CD4-positive, alpha-beta T cell (primary cell): ENCODE results near the gene ZNF334. TPM values are rescaled to one million over a fixed set of nuclear protein-coding genes. Genes with fewer than 3 reads are reported as not detected.
A peak's percentile ranks its signal among the peaks of the same experiment; 100 is the strongest.

Experiments
- ATAC-seq: fragments of 200-7000 bp; cut with Tn5 transposase; one replicate; pipeline ENCODE4 v1.10.0; 2022; ENCODE audit warnings: mild to moderate bottlenecking; ENCODE audit not compliant: poor library complexity
- CTCF ChIA-PET: fragments of 350-600 bp; sonication (Branson Sonifier 250); formaldehyde crosslinking; loops from one replicate; lab custom pipeline; 2021; ENCODE audit warnings: antibody characterized with exemption, inconsistent platforms; lab: Charles Lee
- POLR2A ChIA-PET: fragments of 350-600 bp; sonication (Branson Sonifier 250); formaldehyde crosslinking; loops from one replicate; lab custom pipeline; 2021; ENCODE audit warnings: antibody characterized with exemption, inconsistent platforms; lab: Charles Lee
- DNase-seq, 14 experiments: peaks; one replicate each; pipeline ENCODE4 v3.0.0-alpha.2; 2013 to 2020; ENCODE audit warnings: mixed read lengths in 2 of 14
- H3K27ac ChIP-seq, 2 donors: one replicate each; pipeline versions ENCODE4 v1.5.1 to v1.7.0; 2013; ENCODE audit warnings: low read length in 2 of 2, low read depth in 1 of 2, mild to moderate bottlenecking in 1 of 2
- H3K27me3 ChIP-seq, 2 experiments: 1 replicate in 1 of 2; 2 replicates in 1 of 2; pipeline versions ENCODE4 v1.6.1 to v1.7.0; 2013; ENCODE audit warnings: low read length in 2 of 2, control low read depth in 1 of 2, mild to moderate bottlenecking in 1 of 2, moderate library complexity in 1 of 2; ENCODE audit not compliant: insufficient read depth in 2 of 2, control insufficient read depth in 1 of 2
- H3K36me3 ChIP-seq: one replicate; pipeline ENCODE4 v1.6.1; 2013; ENCODE audit warnings: low read length, control low read depth; ENCODE audit not compliant: insufficient read depth
- H3K4me1 ChIP-seq: one replicate; pipeline ENCODE4 v1.6.1; 2013; ENCODE audit warnings: low read length, control low read depth; ENCODE audit not compliant: insufficient read depth
- H3K4me3 ChIP-seq: one replicate; pipeline ENCODE4 v1.5.1; 2013; ENCODE audit warnings: mild to moderate bottlenecking, low read length, moderate library complexity
- H3K9me3 ChIP-seq, 2 experiments: 1 replicate in 1 of 2; 2 replicates in 1 of 2; pipeline versions ENCODE4 v1.6.1 to v1.7.0; 2013; ENCODE audit warnings: low read length in 2 of 2, mild to moderate bottlenecking in 2 of 2, control low read depth in 1 of 2, moderate library complexity in 1 of 2; ENCODE audit not compliant: control insufficient read depth in 1 of 2, insufficient read depth in 1 of 2
- H3K27ac Mint-ChIP-seq: one replicate; pipeline ENCODE4 v1.8.0; 2020; ENCODE audit warnings: mixed read lengths
- H3K27me3 Mint-ChIP-seq: one replicate; pipeline ENCODE4 v1.8.0; 2021; ENCODE audit warnings: mixed read lengths
- H3K36me3 Mint-ChIP-seq: one replicate; pipeline ENCODE4 v1.8.0; 2021; ENCODE audit warnings: low read depth, mixed read lengths
- H3K4me1 Mint-ChIP-seq: one replicate; pipeline ENCODE4 v1.8.0; 2021; ENCODE audit warnings: low read depth, mixed read lengths
- H3K4me3 Mint-ChIP-seq: one replicate; pipeline ENCODE4 v1.8.0; 2020; ENCODE audit warnings: mild to moderate bottlenecking, mixed read lengths
- H3K9me3 Mint-ChIP-seq: one replicate; pipeline ENCODE4 v1.8.0; 2020; ENCODE audit warnings: mixed read lengths
- CTCF ChIP-seq: fragments of 200-600 bp; IDR thresholded peaks from one replicate; pipeline ENCODE4 v1.8.0; 2022; ENCODE audit warnings: antibody characterized with exemption, mild to moderate bottlenecking
- intact Hi-C, 2 experiments: fragments of 100-400 bp; cut with DNase I in 1 of 2; cut with micrococcal nuclease in 1 of 2; formaldehyde crosslinking; loops; one replicate each; pipeline versions ENCODE4 v1.15.1 to v1.9.0; 2023 to 2025; cut with DNase I, micrococcal nuclease
- total RNA-seq, 174 experiments: library from RNA in 2 of 174; stranded (reverse) in 2 of 174; gene quantifications; one replicate each; pipeline ENCODE4 v1.2.3 and lab custom pipeline; 2021 to 2026

ZNF334 gene
- total RNA-seq, 2 experiments from 2014 or later: 0.19 to 0.28 TPM

GRCh38 chr20:46545827-46546138 lies 32.4 kb upstream of the ZNF334 start:
- Mint-ChIP-seq H3K27me3 (peaks cover 11% of the 10 kb centered on the region), H3K4me1 (no peaks in the 10 kb centered on the region), H3K27ac (no peak overlapping the region), H3K4me3 (no peak overlapping the region), H3K9me3 (no peaks in the 10 kb centered on the region), H3K36me3 (no peaks in the 10 kb centered on the region)
- Histone ChIP-seq H3K4me1 (peaks cover 16% of the 10 kb centered on the region), H3K9me3 (peaks cover 0 to 3% of the 10 kb centered on the region in 2 experiments), H3K36me3 (no peaks in the 10 kb centered on the region), H3K27ac (no peak overlapping the region), H3K4me3 (no peak overlapping the region), H3K27me3 (peaks cover 0 to 6% of the 10 kb centered on the region in 2 experiments)
- DNase-seq (no peak), ATAC-seq (no peak)
- ChIA-PET POLR2A (no interaction called here), CTCF (no interaction called here)
- TF ChIP-seq CTCF: no peak
- intact Hi-C loops: no loop called here

GRCh38 chr20:46545077-46545826 lies 31.9 kb upstream of the ZNF334 start:
- Mint-ChIP-seq H3K9me3 (no peaks in the 10 kb centered on the region), H3K4me1 (no peaks in the 10 kb centered on the region), H3K27me3 (peaks cover 11% of the 10 kb centered on the region), H3K36me3 (no peaks in the 10 kb centered on the region), H3K4me3 (no peak overlapping the region), H3K27ac (no peak overlapping the region)
- DNase-seq (peak in 3 of 14 experiments; percentile 46 to 66 (median 60)), ATAC-seq (peak; percentile 46)
- Histone ChIP-seq H3K27me3 (peaks cover 0 to 6% of the 10 kb centered on the region in 2 experiments), H3K9me3 (peaks cover 0 to 3% of the 10 kb centered on the region in 2 experiments), H3K27ac (no peak overlapping the region), H3K4me3 (no peak overlapping the region), H3K36me3 (no peaks in the 10 kb centered on the region), H3K4me1 (peaks cover 16% of the 10 kb centered on the region)
- no peak for TF ChIP-seq CTCF
- CTCF ChIA-PET: no interaction called here
- intact Hi-C loops: no loop called here
- POLR2A ChIA-PET: no interaction called here

GRCh38 chr20:46544576-46544975 lies 31.2 kb upstream of the ZNF334 start:
- intact Hi-C loops: no loop called here
- no peak overlapping the region for H3K4me3 Mint-ChIP-seq
- peaks cover 14% of the 10 kb centered on the region for H3K27me3 Mint-ChIP-seq
- POLR2A ChIA-PET: no interaction called here
- Histone ChIP-seq H3K27ac (no peak overlapping the region), H3K36me3 (no peaks in the 10 kb centered on the region), H3K9me3 (peaks cover 0 to 3% of the 10 kb centered on the region in 2 experiments), H3K4me3 (no peak overlapping the region), H3K4me1 (peaks cover 16% of the 10 kb centered on the region), H3K27me3 (peaks cover 0 to 5% of the 10 kb centered on the region in 2 experiments)
- no peaks in the 10 kb centered on the region for H3K36me3 Mint-ChIP-seq
- H3K27ac Mint-ChIP-seq: no peak overlapping the region
- H3K9me3 Mint-ChIP-seq: no peaks in the 10 kb centered on the region
- DNase-seq (no peak), ATAC-seq (no peak)
- TF ChIP-seq CTCF: no peak
- CTCF ChIA-PET: no interaction called here
- H3K4me1 Mint-ChIP-seq: no peaks in the 10 kb centered on the region
